ENCODE data around the gene CAPN15.

The CAPN15 gene

DNA sequence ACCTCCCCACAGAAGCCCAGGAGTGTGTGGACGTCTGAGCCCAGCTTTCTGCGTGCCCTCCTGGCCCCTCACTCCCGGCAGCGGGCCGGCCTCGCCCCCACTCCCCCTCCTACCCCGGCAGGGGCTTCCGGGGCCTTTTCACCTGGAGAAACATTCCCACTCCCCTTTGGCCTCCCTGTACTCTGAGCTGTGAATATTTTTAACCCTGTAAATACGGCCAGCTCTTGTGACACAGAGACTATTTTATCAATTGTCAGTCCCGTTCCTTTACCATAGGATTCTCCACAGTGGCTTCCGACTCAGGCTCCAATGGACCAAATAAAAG is 26.7 kb downstream of the CAPN15 start:
- Histone ChIP-seq H3K27me3 (replicated peaks; ENCODE audit: control insufficient read depth, insufficient read depth, low read length) (peaks cover 2% of the 10 kb centered on the region), H3K4me1 (ENCODE audit: control insufficient read depth, insufficient read depth, low read length) (peaks cover 11% of the 10 kb centered on the region), H3K4me3 (ENCODE audit: low read length) (no peak overlapping the region), H3K9me3 (ENCODE audit: control insufficient read depth, low read length) (no peaks in the 10 kb centered on the region), H3K9ac (ENCODE audit: low read length) (peak overlapping the region; percentile 51), H3K36me3 (ENCODE audit: control insufficient read depth, insufficient read depth, low read length, severe bottlenecking) (peaks cover 12% of the 10 kb centered on the region)
- DNase-seq (ENCODE audit: low read depth), result no peak

DNA sequence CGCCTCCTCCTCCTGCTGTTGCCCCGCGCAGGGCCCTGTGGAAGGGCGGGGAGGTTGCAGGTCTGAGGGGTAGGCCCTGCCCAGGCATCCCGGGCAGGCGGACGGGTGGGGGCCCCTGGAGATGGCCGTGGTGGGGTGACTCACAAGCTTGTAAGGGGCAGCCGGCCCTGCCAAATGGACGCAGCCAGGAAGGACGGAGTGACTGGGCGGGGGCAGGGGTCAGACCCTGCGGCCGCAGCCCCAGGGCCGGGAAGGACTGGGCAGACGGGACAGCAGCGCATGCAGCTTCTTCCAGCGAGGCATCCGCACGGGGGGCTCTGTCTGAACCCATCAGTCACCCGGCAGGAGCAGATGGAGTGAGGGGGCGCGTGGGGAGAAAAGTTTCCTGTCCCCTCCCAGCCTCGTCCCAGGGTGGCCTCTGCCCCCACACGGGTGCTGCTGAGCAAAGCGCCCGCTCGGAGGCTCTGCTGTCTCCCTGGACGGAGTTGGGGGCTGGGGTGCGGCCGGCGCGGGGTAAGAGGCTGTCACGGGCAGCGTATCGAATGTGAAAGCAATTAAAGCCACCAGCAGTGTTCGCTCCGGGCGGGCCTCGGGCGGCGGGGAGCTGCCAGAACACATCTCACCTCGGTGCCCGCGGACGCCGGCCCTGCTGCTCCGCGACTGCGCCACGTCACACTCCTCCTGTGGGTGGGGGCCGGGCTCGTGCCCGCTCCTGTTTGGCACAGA is 27.3 kb downstream of the CAPN15 start:
- Histone ChIP-seq H3K4me3 (ENCODE audit: low read length) (peak overlapping the region; percentile 37), H3K27me3 (replicated peaks; ENCODE audit: control insufficient read depth, insufficient read depth, low read length) (peaks cover 6% of the 10 kb centered on the region), H3K9me3 (ENCODE audit: control insufficient read depth, low read length) (no peaks in the 10 kb centered on the region), H3K36me3 (ENCODE audit: control insufficient read depth, insufficient read depth, low read length, severe bottlenecking) (peaks cover 9% of the 10 kb centered on the region), H3K4me1 (ENCODE audit: control insufficient read depth, insufficient read depth, low read length) (peaks cover 11% of the 10 kb centered on the region), H3K9ac (ENCODE audit: low read length) (peak overlapping the region; percentile 73)
- DNase-seq (ENCODE audit: low read depth), result peak; percentile 68

DNA sequence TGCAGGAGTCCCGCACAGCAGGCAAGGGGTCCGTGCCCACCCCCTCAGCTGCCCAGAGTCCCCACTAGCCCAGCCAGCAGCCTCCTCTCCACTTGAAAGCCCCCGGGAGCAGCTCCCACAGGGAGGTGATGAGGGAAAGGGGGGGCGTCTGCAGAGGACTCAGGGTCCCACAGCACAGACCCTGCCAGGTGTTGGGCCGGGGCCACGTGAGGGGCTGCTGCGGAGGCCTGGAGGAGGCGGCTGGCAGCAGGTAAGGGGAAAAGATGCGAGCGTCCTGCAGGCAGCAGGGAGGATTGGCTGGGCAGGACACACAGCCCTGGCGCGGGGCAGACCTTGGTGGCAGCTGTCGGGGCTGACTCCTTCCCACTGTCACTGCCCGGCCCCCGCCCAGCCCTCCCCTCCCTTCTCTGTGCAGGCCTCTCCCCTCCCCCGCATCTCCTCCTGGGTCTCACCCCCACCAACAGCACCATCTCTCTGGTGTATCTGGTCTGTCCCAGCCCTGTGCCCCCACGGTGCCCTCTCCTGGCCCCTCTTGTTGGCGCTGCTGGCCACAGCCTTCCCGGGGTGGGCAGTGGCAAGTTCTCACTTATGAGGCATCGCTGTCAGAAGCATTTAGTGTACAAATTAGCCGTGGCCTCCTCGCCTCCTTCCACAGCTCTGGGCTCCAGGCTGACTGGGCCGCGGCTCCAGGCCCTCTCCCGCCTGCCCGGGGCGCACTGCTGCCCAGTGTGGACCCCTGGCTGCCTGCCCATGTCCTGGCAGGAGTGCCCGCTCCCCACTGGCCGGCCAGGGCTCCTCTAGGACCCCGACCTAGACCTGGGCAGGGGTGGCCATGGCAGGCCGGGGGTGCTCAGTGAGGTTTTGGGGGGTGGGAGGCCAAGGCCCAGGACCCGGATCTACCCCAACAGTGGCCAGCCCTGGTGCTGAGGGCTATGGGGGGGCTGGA is 28.3 kb downstream of the CAPN15 start:
- Histone ChIP-seq H3K27me3 (replicated peaks; ENCODE audit: control insufficient read depth, insufficient read depth, low read length) (peaks cover 6% of the 10 kb centered on the region), H3K9ac (ENCODE audit: low read length) (peak overlapping the region; percentile 73), H3K36me3 (ENCODE audit: control insufficient read depth, insufficient read depth, low read length, severe bottlenecking) (peaks cover 7% of the 10 kb centered on the region), H3K4me3 (ENCODE audit: low read length) (no peak overlapping the region), H3K9me3 (ENCODE audit: control insufficient read depth, low read length) (no peaks in the 10 kb centered on the region), H3K4me1 (ENCODE audit: control insufficient read depth, insufficient read depth, low read length) (peaks cover 11% of the 10 kb centered on the region)
- no peak for DNase-seq (ENCODE audit: low read depth)

DNA sequence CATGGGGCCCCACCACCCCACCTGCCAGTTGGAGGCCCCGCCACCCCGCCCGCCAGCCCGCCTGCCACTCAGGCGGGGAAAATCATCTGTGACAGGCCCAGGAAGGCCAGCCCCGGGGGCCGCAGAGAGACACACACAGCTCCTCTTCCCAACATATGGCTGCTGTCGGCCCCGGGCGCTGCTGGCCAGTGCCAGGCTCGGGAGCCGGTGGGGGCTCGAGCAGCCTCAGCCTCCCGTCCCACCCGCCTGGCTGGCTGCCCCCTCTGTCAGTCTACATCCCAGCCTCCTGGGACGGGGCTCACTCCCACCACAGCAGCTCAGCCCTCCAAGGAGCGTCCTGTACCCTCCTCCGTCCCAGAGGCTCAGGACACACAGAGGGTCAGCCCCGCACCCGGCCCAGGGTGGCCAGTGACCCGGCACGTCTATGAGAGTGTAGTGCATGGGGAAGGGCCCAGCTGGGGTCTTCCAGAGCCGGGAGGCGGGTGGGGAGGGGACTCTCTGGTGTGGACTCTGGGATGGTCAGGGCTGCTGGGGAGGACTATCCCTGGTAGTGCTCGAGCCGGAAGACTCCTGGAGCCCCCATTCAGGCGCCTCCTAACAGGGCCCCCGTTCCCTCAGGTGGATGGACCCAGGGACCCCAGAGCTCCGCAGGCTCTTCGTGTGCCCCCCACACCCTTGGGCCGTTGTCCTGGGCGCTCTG is 29.1 kb downstream of the CAPN15 start:
- no peak overlapping the region for H3K9ac ChIP-seq (ENCODE audit: low read length)
- H3K4me3 ChIP-seq (ENCODE audit: low read length), result no peak overlapping the region
- H3K27me3 ChIP-seq (replicated peaks; ENCODE audit: control insufficient read depth, insufficient read depth, low read length), result peaks cover 10% of the 10 kb centered on the region
- DNase-seq (ENCODE audit: low read depth), result no peak
- no peaks in the 10 kb centered on the region for H3K9me3 ChIP-seq (ENCODE audit: control insufficient read depth, low read length)
- H3K36me3 ChIP-seq (ENCODE audit: control insufficient read depth, insufficient read depth, low read length, severe bottlenecking), result peaks cover 4% of the 10 kb centered on the region
- peaks cover 11% of the 10 kb centered on the region for H3K4me1 ChIP-seq (ENCODE audit: control insufficient read depth, insufficient read depth, low read length)

DNA sequence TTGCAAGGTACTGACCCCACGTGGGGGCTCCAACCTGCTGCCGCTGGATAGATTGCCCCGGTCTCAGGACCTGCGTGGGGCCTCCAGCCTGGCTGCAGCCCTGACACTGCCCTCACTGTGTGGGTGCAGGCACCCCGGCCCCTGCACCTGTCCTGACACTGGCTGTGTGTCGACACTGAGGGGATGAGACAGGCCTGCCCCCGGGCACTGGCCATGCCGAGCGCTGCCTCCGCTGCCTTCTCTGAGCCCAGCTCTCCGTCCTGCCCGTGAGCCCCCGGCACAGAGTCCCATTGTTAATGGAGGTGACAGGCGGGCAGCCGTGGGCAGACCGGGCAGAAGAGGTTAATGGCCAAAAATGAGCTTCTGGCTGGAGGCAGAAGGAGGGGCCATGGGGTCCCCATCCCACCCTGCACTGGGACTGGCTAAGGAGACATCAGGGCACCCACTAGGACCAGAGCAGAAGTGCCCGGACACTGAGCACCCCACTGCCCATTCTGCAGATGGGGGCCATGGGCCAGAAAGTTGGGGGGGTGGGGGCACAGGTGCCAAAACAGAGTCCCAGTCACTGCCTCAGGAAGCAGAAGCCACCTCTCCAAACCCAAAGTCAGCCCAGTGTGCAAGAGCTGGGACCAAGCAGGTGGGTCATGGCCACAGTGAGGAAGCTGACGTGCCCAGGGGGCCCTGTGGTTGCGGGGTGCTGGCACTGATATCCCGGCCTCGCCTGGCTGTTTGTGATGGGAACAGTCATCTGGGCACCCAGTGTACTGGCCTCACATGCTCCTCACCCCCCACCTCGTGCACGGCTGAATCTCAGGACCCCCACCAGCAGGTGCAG is 30.2 kb downstream of the CAPN15 start:
- peaks cover 11% of the 10 kb centered on the region for H3K4me1 ChIP-seq (ENCODE audit: control insufficient read depth, insufficient read depth, low read length)
- no peaks in the 10 kb centered on the region for H3K36me3 ChIP-seq (ENCODE audit: control insufficient read depth, insufficient read depth, low read length, severe bottlenecking)
- no peaks in the 10 kb centered on the region for H3K9me3 ChIP-seq (ENCODE audit: control insufficient read depth, low read length)
- no peak overlapping the region for H3K4me3 ChIP-seq (ENCODE audit: low read length)
- H3K27me3 ChIP-seq (replicated peaks; ENCODE audit: control insufficient read depth, insufficient read depth, low read length), result peaks cover 14% of the 10 kb centered on the region
- DNase-seq (ENCODE audit: low read depth), result no peak
- H3K9ac ChIP-seq (ENCODE audit: low read length), result no peak overlapping the region

DNA sequence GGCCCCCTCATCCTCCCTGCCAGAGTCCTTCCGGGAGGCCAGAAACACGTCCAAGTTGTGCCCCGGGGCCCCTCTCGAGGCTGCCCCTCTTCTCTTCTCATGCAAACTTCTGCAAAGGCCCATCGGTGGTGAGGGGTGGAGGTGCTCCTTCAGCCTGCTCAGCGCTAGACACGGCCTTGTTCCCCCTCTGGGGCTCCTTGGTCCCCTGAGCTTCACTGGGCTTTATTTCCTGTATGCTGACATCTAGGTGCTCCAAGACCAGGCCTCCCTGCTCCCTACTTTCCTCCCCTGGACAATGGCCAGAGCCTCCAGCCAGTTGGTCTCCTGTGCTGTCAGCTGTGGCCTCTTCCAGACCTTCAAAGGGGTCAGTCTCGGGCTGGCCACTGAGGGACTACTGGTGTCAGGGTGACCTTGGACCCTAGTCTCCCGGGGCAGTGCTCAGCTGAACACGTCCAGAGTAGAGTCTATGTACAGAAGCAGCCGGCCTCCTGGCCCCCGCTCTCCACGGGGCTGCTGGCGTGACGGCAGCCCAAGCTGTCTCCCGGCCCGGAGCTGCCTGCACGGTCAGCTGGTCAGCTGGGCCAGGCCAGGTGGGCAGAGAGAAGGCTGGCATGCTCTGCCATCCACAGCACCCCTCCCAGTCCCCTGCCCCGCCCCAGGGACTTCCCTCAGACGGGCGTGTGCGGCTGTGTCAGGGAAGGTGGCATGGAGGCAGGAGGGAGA is 30.9 kb downstream of the CAPN15 start:
- Histone ChIP-seq H3K9ac (ENCODE audit: low read length) (no peak overlapping the region), H3K36me3 (ENCODE audit: control insufficient read depth, insufficient read depth, low read length, severe bottlenecking) (no peaks in the 10 kb centered on the region), H3K4me3 (ENCODE audit: low read length) (no peak overlapping the region), H3K27me3 (replicated peaks; ENCODE audit: control insufficient read depth, insufficient read depth, low read length) (peaks cover 14% of the 10 kb centered on the region), H3K4me1 (ENCODE audit: control insufficient read depth, insufficient read depth, low read length) (peaks cover 11% of the 10 kb centered on the region), H3K9me3 (ENCODE audit: control insufficient read depth, low read length) (no peaks in the 10 kb centered on the region)
- DNase-seq (ENCODE audit: low read depth), result no peak

DNA sequence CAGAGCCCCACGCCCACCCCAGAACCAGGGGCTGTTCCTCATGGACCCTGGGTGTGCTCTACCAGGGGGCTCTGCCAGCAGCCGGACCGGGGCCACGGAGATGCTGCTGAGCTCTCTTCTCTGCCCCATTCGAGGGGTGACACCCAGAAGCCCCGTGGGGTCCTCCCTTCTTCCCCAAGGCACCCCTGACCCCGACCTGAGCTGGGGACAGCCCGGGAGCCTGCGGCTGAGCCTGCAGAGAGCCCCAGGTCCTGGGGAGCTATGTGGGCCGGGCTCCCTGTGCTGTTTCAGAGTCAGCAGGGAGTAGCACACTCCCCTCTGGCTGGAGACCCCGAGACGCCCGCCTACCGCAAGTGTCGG is 31.5 kb downstream of the CAPN15 start:
- DNase-seq (ENCODE audit: low read depth), result no peak
- no peaks in the 10 kb centered on the region for H3K36me3 ChIP-seq (ENCODE audit: control insufficient read depth, insufficient read depth, low read length, severe bottlenecking)
- H3K4me1 ChIP-seq (ENCODE audit: control insufficient read depth, insufficient read depth, low read length), result peaks cover 10% of the 10 kb centered on the region
- H3K27me3 ChIP-seq (replicated peaks; ENCODE audit: control insufficient read depth, insufficient read depth, low read length), result peaks cover 14% of the 10 kb centered on the region
- H3K9me3 ChIP-seq (ENCODE audit: control insufficient read depth, low read length), result no peaks in the 10 kb centered on the region
- no peak overlapping the region for H3K9ac ChIP-seq (ENCODE audit: low read length)
- no peak overlapping the region for H3K4me3 ChIP-seq (ENCODE audit: low read length)

DNA sequence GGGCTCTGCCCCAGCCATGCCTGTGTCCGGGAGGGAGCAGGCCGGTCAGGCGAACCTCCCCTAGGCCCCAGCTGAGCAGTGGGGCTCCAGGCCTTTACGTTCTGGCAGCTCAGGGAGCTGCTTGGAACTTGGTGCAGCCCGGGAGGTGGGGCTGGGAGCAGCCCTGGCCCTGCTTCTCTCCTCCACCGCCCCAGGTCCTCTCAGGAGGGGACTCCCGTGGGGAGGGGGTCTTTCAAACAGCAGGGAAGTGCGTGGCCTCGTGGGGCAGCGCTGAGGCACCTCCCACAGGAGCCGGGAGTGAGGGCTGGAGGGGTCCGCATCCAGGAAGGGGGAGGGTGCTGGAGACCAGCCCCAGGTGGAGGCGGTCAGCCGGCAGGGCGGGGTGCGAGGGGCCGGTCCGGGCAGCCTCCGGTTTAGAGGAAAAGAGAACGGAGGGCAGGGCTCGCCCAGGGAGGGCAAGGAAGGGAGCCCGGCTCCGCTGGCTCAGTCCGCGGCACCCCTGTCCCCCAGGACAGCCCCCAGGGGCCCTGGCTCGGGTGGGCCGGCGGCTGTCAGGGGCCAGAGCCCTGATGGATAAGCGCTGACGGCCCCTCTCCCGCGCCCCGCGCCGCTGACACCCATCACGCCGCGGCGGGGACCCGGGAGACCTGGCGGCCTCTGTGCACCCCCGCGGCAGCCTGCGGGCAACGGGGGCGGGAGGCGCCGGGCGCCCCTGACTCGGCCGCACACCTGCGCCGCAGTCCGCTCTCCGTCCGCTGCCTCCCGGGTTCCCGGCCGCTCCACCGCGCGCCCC is 32.1 kb downstream of the CAPN15 start:
- peak; percentile 24 for DNase-seq (ENCODE audit: low read depth)
- no peaks in the 10 kb centered on the region for H3K36me3 ChIP-seq (ENCODE audit: control insufficient read depth, insufficient read depth, low read length, severe bottlenecking)
- peaks cover 14% of the 10 kb centered on the region for H3K27me3 ChIP-seq (replicated peaks; ENCODE audit: control insufficient read depth, insufficient read depth, low read length)
- no peak overlapping the region for H3K4me3 ChIP-seq (ENCODE audit: low read length)
- H3K9me3 ChIP-seq (ENCODE audit: control insufficient read depth, low read length), result no peaks in the 10 kb centered on the region
- peaks cover 5% of the 10 kb centered on the region for H3K4me1 ChIP-seq (ENCODE audit: control insufficient read depth, insufficient read depth, low read length)
- no peak overlapping the region for H3K9ac ChIP-seq (ENCODE audit: low read length)

DNA sequence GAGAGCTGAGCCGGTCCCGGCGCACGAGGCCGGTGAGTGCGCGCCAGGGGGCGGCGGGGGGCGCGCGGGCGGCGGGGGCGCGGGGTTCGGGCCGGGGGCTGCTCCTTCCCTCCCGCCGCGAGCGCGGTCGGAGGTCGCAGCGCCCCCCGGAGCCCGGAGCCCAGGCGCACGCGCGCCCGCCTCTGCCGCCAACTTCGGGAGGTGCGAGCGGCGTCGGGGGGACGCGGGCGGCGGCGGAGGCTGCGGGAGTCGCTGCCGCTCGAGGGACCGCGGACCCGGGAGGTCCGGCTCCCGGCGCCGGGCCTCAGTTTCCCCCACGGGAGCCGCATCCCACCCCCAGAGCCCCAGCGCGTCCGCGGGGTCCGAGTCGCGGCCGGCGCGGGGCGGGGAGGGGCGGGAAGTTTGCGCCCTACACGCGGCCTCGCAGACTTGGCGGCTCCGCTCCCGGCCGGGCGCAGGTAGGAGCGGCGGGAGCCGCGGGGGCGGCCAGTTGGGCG is 32.7 kb downstream of the CAPN15 start, which contains the start of gene PRR35:
Gene PRR35 (plus strand): TSS at position 191 of the 497 bp plus-strand sequence. CDS start 2,901 bp downstream, outside the sequence.
- Histone ChIP-seq H3K9ac (ENCODE audit: low read length) (no peak within 1 kb of the TSS), H3K4me3 (ENCODE audit: low read length) (no peak within 1 kb of the TSS), H3K27me3 (replicated peaks; ENCODE audit: control insufficient read depth, insufficient read depth, low read length) (peaks cover 14% of the 10 kb centered on the region), H3K4me1 (ENCODE audit: control insufficient read depth, insufficient read depth, low read length) (no peaks in the 10 kb centered on the region), H3K9me3 (ENCODE audit: control insufficient read depth, low read length) (no peaks in the 10 kb centered on the region), H3K36me3 (ENCODE audit: control insufficient read depth, insufficient read depth, low read length, severe bottlenecking) (no peaks in the 10 kb centered on the region)
- peak; percentile 19 for DNase-seq (ENCODE audit: low read depth)
